Kidney epithelial cell (primary cell): ENCODE measurements around the gene MYRIP. TPM values are rescaled to one million over a fixed set of nuclear protein-coding genes. Genes with fewer than 3 reads are reported as not detected.

Source experiments
- DNase-seq: peaks from one replicate; pipeline ENCODE4 v3.0.0-alpha.2; 2010; ENCODE audit warnings: low read depth
- H3K27me3 ChIP-seq: 2 replicates; pipeline ENCODE4 v1.6.0; 2011; ENCODE audit warnings: low read length; ENCODE audit not compliant: control insufficient read depth, insufficient read depth
- H3K36me3 ChIP-seq: 2 replicates; pipeline ENCODE4 v1.5.1; 2011; ENCODE audit warnings: low read length; ENCODE audit not compliant: control insufficient read depth, insufficient read depth
- H3K4me3 ChIP-seq: 2 replicates; pipeline ENCODE4 v1.5.1; 2011; ENCODE audit warnings: low read depth, mild to moderate bottlenecking, control low read depth, low read length
- CTCF ChIP-seq: IDR thresholded peaks from 2 replicates; pipeline ENCODE4 v1.5.1; 2011; ENCODE audit warnings: mild to moderate bottlenecking, moderate library complexity, low read length, control low read depth, inconsistent platforms; ENCODE audit not compliant: insufficient read depth, poor library complexity, severe bottlenecking
- total RNA-seq: library from RNA; depleted of rRNA; stranded (reverse); fragments of >200 nt; gene quantifications from 2 replicates; pipeline ENCODE4 v1.2.3, GENCODE V29; 2015

Gene MYRIP
- total RNA-seq, 1 donor from 2014 or later, result 0.04 TPM

DNA sequence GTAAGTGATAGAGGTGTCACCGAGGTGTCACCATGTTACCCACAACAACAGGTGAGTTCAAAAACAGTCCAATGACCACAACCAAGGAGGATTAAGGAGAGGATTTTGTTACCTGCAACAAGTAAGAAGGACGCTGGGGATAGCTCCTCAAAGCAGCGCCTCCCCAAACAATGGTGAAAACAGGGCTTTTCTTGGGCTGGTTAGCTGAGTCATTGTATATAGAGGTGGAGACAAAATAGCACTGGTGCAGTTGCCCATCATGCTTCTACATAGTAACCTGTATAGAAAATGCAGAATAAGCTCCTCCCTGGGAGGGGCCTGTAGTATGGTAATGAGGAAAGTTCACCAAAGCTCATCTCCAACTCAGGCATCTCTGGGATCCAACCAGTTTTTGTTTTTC lies 383.2 kb downstream of the MYRIP start:
- TF ChIP-seq CTCF, result no peak
- no peak overlapping the region for H3K4me3 ChIP-seq
- no peaks in the 10 kb centered on the region for H3K36me3 ChIP-seq
- DNase-seq, result no peak
- H3K27me3 ChIP-seq, result no peaks in the 10 kb centered on the region

GRCh38 chr3:40196966-40197365 lies 387.6 kb downstream of the MYRIP start:
- TF ChIP-seq CTCF, result no peak
- DNase-seq, result no peak
- no peaks in the 10 kb centered on the region for H3K36me3 ChIP-seq
- H3K4me3 ChIP-seq, result no peak overlapping the region
- no peaks in the 10 kb centered on the region for H3K27me3 ChIP-seq

DNA sequence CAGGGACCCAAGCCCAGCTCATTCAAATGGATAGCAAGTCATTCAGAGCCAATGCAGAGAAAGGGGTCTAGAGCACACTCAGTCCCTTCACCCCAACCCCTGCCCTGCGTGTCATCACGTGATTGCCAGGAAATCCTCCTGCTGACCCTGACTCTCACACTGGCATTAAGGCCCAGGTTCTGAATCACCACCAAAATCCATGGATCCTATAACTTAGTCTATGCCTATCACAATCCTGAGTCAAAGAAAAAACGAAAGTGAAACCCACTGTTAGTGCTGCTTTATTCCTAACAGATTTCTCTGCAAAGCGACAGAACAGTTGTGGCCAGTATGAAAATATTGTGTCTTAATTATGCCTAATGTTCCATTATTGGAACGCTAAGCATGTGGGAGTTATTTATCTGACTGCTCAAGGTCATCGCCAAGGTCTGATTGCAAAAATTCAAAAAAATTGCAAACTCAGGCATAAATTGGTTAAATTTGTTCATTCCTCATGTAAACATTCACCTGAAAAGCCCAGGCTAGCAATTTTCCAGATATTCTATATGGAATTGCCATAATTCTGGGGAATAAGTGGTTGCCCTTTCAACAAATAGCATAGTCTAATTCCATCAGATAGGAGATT lies 391.4 kb downstream of the MYRIP start:
- Histone ChIP-seq H3K4me3 (no peak overlapping the region), H3K36me3 (no peaks in the 10 kb centered on the region), H3K27me3 (no peaks in the 10 kb centered on the region)
- TF ChIP-seq CTCF, result no peak
- DNase-seq, result no peak

DNA sequence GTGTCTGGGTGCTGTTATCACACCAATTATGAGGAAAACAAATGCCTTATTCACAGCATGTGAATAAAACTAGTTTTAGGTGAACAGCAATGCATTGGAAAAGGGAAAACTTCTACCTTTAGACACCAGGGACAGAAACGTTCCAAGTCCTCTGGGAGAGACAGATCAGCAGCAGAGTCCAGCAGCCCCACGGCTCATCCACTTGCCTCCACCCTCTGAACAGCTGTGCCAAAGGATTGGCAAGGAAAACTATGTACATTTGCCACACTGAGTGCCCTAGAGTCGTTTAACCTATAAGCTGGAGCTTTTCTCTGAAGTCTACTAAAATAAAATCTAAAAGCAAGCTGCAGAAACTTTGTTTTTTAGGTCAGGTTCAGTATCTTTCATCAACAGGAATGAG lies 392.4 kb downstream of the MYRIP start:
- Histone ChIP-seq H3K36me3 (no peaks in the 10 kb centered on the region), H3K4me3 (no peak overlapping the region), H3K27me3 (no peaks in the 10 kb centered on the region)
- no peak for DNase-seq
- no peak for TF ChIP-seq CTCF

GRCh38 chr3:40206522-40206921 lies 397.1 kb downstream of the MYRIP start:
- Histone ChIP-seq H3K27me3 (no peaks in the 10 kb centered on the region), H3K36me3 (no peaks in the 10 kb centered on the region), H3K4me3 (no peak overlapping the region)
- DNase-seq, result no peak
- TF ChIP-seq CTCF, result no peak

DNA sequence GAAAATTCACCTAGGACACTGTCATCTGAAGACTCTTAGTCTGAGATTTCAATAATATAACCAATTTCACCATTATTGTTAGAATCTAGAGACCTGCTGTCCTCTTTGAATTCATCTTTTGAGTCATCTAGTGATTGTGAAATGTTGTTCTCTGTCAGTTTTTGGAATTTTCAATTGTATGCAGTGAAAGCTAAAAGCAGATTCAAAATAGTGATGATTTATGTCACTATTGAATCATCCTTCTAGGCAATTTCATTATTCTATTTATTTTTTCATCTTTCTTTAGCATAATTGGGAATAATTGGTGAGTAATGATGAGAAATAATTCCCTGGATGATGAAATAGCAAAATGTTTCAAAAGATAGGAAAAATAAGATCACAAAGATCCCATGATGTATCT lies 398.4 kb downstream of the MYRIP start:
- no peaks in the 10 kb centered on the region for H3K36me3 ChIP-seq
- H3K4me3 ChIP-seq, result no peak overlapping the region
- no peak for TF ChIP-seq CTCF
- no peaks in the 10 kb centered on the region for H3K27me3 ChIP-seq
- no peak for DNase-seq
